Measurements from ENCODE around the gene NRXN3. TPM values are rescaled to one million over a fixed set of nuclear protein-coding genes. Genes with fewer than 3 reads are reported as not detected.

NRXN3 gene
- total RNA-seq, 1 experiment from 2014 or later: not detected

DNA sequence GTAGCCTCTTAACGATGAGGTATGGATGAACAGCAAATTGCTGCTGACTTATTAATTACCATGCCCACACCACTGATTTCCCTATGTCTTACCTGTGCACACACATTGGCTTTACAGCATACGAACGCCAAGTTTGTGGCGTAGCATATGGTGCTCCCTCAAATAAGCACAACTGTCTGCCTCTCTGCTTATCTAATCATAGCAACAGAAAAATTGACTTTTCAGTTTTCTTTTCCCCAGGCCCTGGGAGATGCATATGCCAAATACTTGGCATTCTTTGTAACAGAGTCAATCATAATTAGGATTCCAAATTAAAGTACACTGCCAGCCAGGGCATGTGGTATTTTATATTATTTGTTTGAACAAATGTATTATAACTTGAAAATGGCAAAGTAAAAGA lies 1415.7 kb downstream of the NRXN3 start:
- Histone ChIP-seq H3K9ac (ENCODE audit: low read length) (no peak overlapping the region), H4K20me1 (ENCODE audit: insufficient read depth) (no peaks in the 10 kb centered on the region), H3K4me2 (ENCODE audit: low read length) (no peak overlapping the region), H3K79me2 (ENCODE audit: insufficient read depth, low read length) (no peaks in the 10 kb centered on the region), H3K4me3 (replicated peaks in 1 of 2; ENCODE audit: low read depth in 1 of 2, low read length in 2 of 2) (no peak overlapping the region), H3K27ac (ENCODE audit: low read depth, low read length) (no peak overlapping the region), H2AFZ (ENCODE audit: low read depth, low read length, poor library complexity, severe bottlenecking) (no peak overlapping the region), H3K27me3 (ENCODE audit: insufficient read depth, low read length) (no peaks in the 10 kb centered on the region), H3K9me3 (ENCODE audit: control insufficient read depth in 1 of 2, insufficient read depth in 1 of 2, low read depth in 1 of 2, low read length in 2 of 2) (peaks cover 9 to 26% of the 10 kb centered on the region in 2 experiments; a peak in 3 of 4 replicates), H3K36me3 (ENCODE audit: control insufficient read depth in 1 of 2, insufficient read depth in 2 of 2, low read length in 2 of 2) (no peaks in the 10 kb centered on the region), H3K4me1 (ENCODE audit: control insufficient read depth in 1 of 2, insufficient read depth in 2 of 2, low read length in 2 of 2) (no peaks in the 10 kb centered on the region), H3K9me2 (ENCODE audit: insufficient read depth) (no peaks in the 10 kb centered on the region)
- ChIA-PET POLR2A (no interaction called here), RAD21 (ENCODE audit: low non-redundant PET in 1 of 2, low total read pairs in 2 of 2, uncharacterized antibody in 2 of 2, unreplicated experiment in 2 of 2) (no interaction called here), CTCF (no interaction called here)
- intact Hi-C loops (cut with micrococcal nuclease): no loop called here
- DNase-seq (ENCODE audit: low read depth, low spot score): no peak
- no peak for ATAC-seq
- BruUV-seq (replicated peaks): no TSS peak
- TF ChIP-seq, protein P1, sequence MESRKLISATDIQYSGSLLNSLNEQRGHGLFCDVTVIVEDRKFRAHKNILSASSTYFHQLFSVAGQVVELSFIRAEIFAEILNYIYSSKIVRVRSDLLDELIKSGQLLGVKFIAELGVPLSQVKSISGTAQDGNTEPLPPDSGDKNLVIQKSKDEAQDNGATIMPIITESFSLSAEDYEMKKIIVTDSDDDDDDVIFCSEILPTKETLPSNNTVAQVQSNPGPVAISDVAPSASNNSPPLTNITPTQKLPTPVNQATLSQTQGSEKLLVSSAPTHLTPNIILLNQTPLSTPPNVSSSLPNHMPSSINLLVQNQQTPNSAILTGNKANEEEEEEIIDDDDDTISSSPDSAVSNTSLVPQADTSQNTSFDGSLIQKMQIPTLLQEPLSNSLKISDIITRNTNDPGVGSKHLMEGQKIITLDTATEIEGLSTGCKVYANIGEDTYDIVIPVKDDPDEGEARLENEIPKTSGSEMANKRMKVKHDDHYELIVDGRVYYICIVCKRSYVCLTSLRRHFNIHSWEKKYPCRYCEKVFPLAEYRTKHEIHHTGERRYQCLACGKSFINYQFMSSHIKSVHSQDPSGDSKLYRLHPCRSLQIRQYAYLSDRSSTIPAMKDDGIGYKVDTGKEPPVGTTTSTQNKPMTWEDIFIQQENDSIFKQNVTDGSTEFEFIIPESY (IDR thresholded peaks at IDR 0.05; ENCODE audit: extremely low read depth, insufficient replicate concordance, low read length): no peak
- TF ChIP-seq TCF7L2 (IDR thresholded peaks at IDR 0.05; ENCODE audit: borderline replicate concordance, extremely low read depth, insufficient read depth, insufficient read length) (no peak), SP1 (IDR thresholded peaks at IDR 0.05; ENCODE audit: low read depth) (no peak), POLR2AphosphoS5 (IDR thresholded peaks at IDR 0.05; ENCODE audit: low read depth, low read length) (no peak), RAD21 (IDR thresholded peaks at IDR 0.05; ENCODE audit: low read depth) (no peak), ZFX (IDR thresholded peaks at IDR 0.05) (no peak), SRF (IDR thresholded peaks at IDR 0.05; ENCODE audit: low read depth) (no peak), ZNF274 (IDR thresholded peaks at IDR 0.05; ENCODE audit: low read depth, low read length) (no peak), FOSL1 (IDR thresholded peaks at IDR 0.05; ENCODE audit: low read depth) (no peak), YY1 (IDR thresholded peaks at IDR 0.05; ENCODE audit: extremely low read depth, insufficient replicate concordance, low read depth, low read length) (no peak)
- TF ChIP-seq, protein P2, sequence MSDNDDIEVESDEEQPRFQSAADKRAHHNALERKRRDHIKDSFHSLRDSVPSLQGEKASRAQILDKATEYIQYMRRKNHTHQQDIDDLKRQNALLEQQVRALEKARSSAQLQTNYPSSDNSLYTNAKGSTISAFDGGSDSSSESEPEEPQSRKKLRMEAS (IDR thresholded peaks at IDR 0.05): no peak

All from HCT116 (cell line).